Rectal smooth muscle tissue (tissue), 1 donor: ENCODE data around the gene KLC4.
"Not testable (repeated sequence)": the region's sequence is repeated elsewhere in the genome, so short reads cannot be mapped to it uniquely, and the experiment has no call there.

Experiments used
- H3K27ac ChIP-seq: one replicate; pipeline ENCODE4 v1.7.0; 2013; ENCODE audit warnings: low read depth, low read length, inconsistent platforms
- H3K27me3 ChIP-seq: one replicate; pipeline ENCODE4 v1.7.0; 2013; ENCODE audit warnings: low read length; ENCODE audit not compliant: control insufficient read depth, insufficient read depth
- H3K36me3 ChIP-seq: one replicate; pipeline ENCODE4 v1.7.0; 2013; ENCODE audit warnings: low read length; ENCODE audit not compliant: control insufficient read depth, insufficient read depth
- H3K4me1 ChIP-seq: one replicate; pipeline ENCODE4 v1.7.0; 2013; ENCODE audit warnings: low read length; ENCODE audit not compliant: control insufficient read depth, insufficient read depth
- H3K4me3 ChIP-seq: one replicate; pipeline ENCODE4 v1.7.0; 2013; ENCODE audit warnings: low read length
- H3K9ac ChIP-seq: one replicate; pipeline ENCODE4 v1.7.0; 2013; ENCODE audit warnings: low read length

Gene KLC4

DNA sequence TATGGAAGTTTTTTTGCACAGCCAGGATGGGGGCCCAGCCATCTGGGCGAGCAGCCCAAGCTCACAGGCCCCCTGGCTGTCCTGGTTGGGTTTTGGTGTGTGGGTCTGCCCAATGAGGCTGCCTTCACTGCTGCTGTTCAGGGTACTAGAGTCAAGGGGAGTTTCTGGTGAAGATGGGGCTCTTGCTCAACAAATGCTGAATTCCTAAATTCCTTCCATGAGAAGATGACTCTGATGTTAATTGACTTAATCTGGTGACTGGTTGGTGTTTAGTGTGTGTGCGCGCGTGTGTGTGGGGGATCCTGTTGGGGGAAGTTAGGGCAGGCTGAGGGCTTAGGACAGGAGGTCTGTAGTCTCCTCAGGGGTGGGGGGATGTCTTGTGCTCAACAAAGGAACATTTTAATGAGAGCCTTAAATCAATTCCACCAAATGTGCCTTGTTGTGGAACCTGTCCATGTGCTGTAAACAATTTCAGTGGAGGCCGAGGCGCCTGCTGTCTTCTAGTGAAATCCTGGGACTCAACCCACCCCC, 18.6 kb downstream of the KLC4 start:
- H3K36me3 ChIP-seq: peaks cover 4% of the 10 kb centered on the region
- H3K4me3 ChIP-seq: no peak overlapping the region
- no peak overlapping the region for H3K9ac ChIP-seq
- H3K27me3 ChIP-seq: no peaks in the 10 kb centered on the region
- H3K4me1 ChIP-seq: peaks cover 2% of the 10 kb centered on the region
- H3K27ac ChIP-seq: no peak overlapping the region

DNA sequence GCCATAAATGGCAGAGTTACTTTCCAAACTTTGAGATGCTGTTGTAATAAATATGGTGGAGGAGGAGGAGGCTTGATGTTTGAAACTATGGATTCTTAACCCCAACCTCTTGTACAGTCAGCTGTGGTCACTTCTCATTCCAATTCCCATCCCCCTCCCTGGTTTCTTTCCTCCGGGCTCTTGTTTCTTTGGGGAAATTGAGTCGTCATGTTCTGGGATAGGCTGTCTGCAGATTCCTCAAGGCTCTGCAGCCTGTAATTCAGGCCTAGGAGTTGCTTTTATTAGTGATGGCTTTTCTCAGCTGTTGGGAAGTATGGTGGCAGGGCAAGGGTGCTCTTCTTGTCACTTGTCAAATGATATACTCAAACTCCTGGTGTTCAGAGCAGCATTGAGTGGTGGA, 19.3 kb downstream of the KLC4 start:
- Histone ChIP-seq H3K36me3 (peaks cover 3% of the 10 kb centered on the region), H3K9ac (no peak overlapping the region), H3K4me3 (no peak overlapping the region), H3K27me3 (no peaks in the 10 kb centered on the region), H3K4me1 (peaks cover 2% of the 10 kb centered on the region), H3K27ac (no peak overlapping the region)

DNA sequence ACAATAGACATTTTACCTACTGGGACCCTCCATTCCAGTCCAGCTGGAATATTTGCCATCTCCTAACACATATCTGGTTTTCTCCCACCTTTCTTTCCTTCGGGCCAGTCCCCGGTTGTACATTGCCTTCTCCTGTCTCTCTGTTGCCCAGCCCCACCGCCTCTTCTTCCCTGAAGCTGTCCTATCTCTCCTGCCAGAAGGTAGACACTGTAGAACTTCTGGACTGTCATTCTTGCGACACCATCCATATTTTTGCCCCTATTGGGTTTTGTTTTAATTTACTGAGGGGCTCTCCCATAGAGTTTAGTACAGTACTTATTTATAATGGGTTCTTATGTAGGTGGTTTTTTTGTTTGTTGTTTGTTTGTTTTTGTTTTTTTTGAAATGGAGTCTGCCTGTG, 21.6 kb downstream of the KLC4 start:
- H3K9ac ChIP-seq: no peak overlapping the region
- no peak overlapping the region for H3K4me3 ChIP-seq
- no peaks in the 10 kb centered on the region for H3K36me3 ChIP-seq
- no peaks in the 10 kb centered on the region for H3K27me3 ChIP-seq
- H3K4me1 ChIP-seq: no peaks in the 10 kb centered on the region
- H3K27ac ChIP-seq: no peak overlapping the region

DNA sequence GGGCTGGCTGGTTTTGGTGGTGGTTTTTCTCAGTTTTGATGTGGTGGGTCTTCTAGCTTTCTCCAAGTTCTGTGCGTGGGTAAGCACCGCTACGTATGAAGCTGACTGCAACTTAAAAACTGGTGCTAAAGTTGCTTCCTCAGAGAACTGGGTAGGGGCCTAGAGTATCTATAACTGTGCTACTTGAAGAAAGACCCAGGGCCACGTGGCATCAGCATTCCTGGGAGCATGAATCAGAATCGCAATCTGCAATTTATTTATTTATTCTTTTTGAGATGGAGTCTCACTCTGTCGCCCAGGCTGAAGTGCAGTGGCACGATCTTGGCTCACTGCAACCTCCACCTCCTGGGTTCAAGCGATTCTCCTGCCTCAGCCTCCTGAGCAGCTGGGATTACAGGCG, 22.5 kb downstream of the KLC4 start:
- H3K4me3 ChIP-seq, H3K27me3 ChIP-seq, H3K27ac ChIP-seq: not testable (repeated sequence)

DNA sequence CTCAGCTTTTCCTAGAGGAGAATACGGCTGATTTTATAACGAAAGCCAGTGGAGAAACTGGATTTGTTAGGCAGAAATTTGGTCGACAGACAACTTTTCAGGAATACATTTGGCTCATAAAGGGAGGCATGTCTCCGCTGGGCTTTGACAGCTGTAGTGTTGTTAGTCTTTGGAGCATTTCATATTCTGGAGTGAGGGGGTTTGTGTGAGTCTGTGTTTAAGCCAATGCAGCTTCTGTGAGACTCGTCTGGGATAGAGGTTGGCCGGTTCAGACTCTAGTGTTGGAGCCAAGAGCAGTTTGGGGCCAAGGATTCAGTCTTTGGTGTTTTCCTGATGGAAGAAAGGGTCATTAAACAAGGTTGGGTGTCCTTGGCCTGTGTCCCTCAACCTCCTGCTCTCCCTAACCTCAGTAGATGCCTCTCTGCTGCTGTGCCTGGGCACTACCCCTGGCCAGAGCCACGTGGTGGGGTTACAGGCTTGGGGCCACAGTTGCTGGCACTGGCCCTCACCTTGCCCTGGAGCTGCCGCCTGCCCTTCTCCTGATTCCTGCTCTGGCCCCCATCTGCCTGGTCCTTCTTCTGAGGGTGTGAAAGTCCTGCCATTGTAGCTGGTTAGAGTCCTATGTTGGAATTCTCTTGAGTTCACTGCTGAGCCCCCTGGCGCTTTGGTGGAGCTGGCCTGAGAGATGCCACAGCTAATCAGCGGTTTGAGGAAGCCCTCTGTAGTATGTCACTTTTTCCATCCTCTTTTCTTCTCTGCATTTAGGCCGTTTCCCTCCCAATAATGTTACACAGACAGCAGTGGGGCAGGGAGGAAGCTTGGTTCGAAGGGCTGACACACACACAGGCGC, 23.6 kb downstream of the KLC4 start:
- no peaks in the 10 kb centered on the region for H3K27me3 ChIP-seq
- H3K27ac ChIP-seq: no peak overlapping the region
- H3K36me3 ChIP-seq: no peaks in the 10 kb centered on the region
- no peak overlapping the region for H3K9ac ChIP-seq
- no peaks in the 10 kb centered on the region for H3K4me1 ChIP-seq
- H3K4me3 ChIP-seq: no peak overlapping the region

More for the DNA sequence above, 22.5 kb downstream of the KLC4 start:
- H3K36me3 ChIP-seq, H3K4me1 ChIP-seq, H3K9ac ChIP-seq: not testable (repeated sequence)

DNA sequence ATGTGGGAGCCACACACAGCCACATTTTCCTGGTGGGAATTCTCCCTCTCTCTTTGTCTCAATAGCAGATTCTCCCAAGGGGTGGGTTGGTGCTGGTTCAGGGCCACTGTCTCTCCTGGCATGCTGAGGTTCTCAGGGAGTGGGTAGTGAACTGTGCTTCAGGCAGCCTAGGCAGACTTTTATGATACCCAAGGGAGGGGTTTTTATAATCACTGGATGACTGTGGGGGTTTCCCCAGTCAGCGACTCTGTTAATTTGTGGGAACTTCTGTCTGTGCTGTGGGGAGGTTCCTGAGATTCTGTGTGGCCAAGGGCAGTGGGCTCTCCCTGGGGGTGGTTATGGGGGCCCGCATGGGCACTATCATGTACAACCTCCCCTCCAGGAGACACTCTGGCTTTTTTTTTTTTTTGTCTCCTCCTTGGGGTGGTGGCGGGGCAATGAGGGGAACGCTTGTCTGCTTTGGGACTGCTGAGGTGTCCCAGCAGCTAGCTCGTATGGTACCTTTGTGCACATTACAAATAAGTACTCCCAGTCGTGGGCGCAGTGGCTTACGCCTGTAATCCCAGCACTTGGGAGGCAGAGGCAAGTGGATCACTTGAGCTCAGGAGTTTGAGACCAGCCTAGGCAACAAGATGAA, 26.7 kb downstream of the KLC4 start:
- Histone ChIP-seq H3K27ac (no peak overlapping the region), H3K27me3 (no peaks in the 10 kb centered on the region), H3K9ac (no peak overlapping the region), H3K4me1 (no peaks in the 10 kb centered on the region), H3K36me3 (no peaks in the 10 kb centered on the region), H3K4me3 (no peak overlapping the region)

DNA sequence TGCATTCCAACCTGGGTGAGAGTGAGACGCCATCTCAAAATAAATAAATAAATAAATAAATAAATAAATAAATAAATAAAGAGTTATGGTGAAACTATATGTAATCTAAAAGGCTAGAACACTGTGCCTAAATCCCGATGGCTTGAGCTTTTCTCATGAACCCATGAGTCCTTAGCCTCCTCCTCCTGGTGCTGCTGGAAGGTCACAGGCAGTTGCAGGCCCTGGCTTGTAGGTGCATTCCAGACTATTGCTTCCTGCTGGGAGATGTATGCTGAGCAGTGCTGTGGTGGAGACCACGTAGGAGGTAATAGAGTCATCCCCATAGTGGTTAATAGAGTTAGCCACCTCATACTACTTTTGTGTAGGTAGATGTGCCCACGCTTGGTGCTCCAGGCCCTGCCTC, 29.2 kb downstream of the KLC4 start:
- Histone ChIP-seq H3K4me1 (no peaks in the 10 kb centered on the region), H3K27ac (no peak overlapping the region), H3K27me3 (no peaks in the 10 kb centered on the region), H3K4me3 (no peak overlapping the region), H3K36me3 (no peaks in the 10 kb centered on the region), H3K9ac (no peak overlapping the region)

DNA sequence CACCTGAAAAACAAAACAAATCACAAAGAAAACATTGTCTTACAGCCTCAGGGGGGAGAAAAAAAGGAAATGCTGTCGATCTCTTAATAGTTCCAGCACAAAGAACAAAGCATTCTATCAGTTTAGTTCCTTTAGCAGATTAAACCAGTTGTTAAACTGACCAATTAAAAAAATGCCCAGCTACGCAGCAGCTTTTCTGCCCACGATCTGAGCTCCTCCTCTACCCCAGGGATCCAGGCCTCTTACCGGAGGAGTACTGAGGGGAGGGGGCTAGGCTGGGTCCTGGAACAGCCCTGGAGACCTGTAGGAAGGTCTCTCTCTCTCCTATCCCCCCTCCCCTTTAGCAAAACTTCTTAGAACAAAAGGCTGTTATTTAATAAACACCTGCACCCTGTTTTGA, 30.0 kb downstream of the KLC4 start:
- Histone ChIP-seq H3K4me3 (no peak overlapping the region), H3K27ac (no peak overlapping the region), H3K27me3 (no peaks in the 10 kb centered on the region), H3K4me1 (peaks cover 3% of the 10 kb centered on the region), H3K9ac (no peak overlapping the region), H3K36me3 (no peaks in the 10 kb centered on the region)

DNA sequence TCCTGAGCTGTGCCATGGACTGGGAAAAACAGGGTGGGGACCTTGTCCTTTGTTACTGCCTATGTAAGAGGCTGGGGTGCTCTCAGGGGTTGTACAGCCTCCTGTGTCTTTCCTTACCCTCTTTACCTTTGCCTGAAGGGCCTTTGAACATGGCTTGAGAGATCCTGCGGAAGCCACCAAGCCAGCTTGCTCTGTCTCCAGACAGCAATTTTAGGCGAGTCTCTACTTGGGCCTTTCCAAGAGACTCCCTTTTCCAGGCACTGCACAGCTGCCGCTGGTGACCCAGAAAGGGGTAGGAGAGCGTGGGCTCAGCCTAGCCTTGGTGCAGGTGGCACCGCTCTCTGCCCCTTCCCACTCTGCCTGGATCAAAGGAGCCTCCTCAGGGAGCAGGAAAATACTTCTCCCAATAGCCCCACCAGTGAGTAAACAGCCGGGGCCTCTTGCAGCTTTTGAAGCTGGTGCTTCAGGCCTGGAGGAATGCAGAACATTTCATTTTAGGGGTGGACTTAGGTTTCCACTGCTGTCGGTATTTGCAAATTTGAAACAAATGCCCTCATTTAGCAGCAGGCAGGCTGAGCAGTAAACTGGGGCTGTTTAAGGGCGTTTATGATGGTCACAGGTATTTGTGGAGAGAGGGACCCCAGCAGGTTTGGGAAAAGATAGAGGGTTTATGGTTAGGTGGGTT, 30.6 kb downstream of the KLC4 start:
- Histone ChIP-seq H3K4me3 (no peak overlapping the region), H3K27ac (no peak overlapping the region), H3K4me1 (peaks cover 3% of the 10 kb centered on the region), H3K9ac (no peak overlapping the region), H3K36me3 (no peaks in the 10 kb centered on the region), H3K27me3 (no peaks in the 10 kb centered on the region)

DNA sequence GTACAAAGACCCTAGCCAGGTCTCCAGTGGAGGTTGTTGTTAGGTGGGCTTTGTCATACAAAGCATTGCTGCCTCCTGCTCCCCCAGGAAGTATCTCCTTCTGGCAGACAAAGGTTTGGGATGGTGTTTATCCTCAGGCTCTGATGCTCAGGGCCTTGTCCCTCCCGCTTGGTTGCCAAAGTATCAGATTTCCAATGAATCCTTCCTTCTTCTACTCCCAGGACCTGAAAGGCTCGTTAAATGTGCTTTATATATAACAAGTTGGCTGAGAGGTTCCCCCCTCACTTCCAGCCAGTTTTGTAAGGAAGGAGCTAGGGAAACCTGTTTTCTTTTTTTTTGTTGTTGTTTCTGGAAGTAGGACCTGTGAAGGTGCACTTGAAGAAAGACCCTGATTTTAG, 31.1 kb downstream of the KLC4 start:
- H3K36me3 ChIP-seq: no peaks in the 10 kb centered on the region
- H3K27ac ChIP-seq: no peak overlapping the region
- H3K4me1 ChIP-seq: peaks cover 3% of the 10 kb centered on the region
- H3K9ac ChIP-seq: no peak overlapping the region
- no peak overlapping the region for H3K4me3 ChIP-seq
- H3K27me3 ChIP-seq: no peaks in the 10 kb centered on the region

DNA sequence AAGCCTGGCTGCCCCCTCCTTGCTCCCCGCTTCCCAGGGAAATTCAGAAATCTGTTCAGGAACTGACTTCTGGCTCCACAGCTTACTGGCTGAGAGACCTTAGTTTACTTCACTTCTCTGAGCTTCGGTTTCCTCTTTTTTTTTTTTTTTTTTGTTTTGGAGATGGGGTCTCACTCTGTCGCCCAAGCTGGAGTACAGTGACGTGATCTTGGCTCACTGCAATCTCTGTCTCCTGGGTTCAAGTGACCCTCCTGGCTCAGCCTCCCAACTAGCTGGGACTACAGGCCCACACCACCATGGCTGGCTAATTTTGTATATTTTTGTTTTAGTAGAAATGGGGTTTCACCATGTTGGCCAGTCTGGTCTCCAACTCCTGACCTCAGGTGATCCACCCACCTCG, 31.6 kb downstream of the KLC4 start:
- Histone ChIP-seq H3K27me3 (no peaks in the 10 kb centered on the region), H3K9ac (no peak overlapping the region), H3K4me3 (no peak overlapping the region), H3K4me1 (peaks cover 3% of the 10 kb centered on the region), H3K36me3 (no peaks in the 10 kb centered on the region), H3K27ac (no peak overlapping the region)

DNA sequence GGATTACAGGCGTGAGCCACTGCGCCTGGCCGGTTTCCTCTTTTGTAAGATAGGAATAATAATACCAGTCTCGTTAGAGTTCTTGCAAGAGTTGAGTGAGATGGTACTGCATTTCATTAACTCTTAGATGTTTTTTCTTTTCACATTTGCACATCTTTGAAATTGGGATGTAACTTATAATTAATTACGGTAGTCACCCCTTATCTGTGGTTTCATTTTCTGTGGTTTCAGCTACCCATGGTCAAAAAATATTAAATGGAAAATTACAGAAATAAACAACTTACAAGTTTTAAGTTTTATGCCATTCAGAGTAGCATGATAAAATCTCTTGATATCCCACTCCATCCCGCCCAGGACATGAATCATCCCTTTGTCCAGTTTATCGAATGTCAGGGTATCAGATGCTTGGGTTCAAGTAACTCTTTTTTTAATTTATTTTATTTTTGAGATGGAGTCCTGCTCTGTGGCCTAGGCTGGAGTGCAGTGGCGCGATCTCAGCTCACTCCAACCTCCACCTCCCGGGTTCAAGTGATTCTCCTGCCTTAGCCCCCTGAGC, 32.1 kb downstream of the KLC4 start:
- Histone ChIP-seq H3K9ac (no peak overlapping the region), H3K27ac (no peak overlapping the region), H3K4me3 (no peak overlapping the region), H3K4me1 (peaks cover 3% of the 10 kb centered on the region), H3K36me3 (no peaks in the 10 kb centered on the region), H3K27me3 (no peaks in the 10 kb centered on the region)
